Activated CD8-positive, alpha-beta memory T cell treated with anti-CD3 and anti-CD28 coated beads, Interleukin-2, amount 10 ng/mL, durations not matched to agents 7 days and 5 days (primary cell): Measurements from ENCODE around the gene ASCC3. TPM values are rescaled to one million over a fixed set of nuclear protein-coding genes. Genes with fewer than 3 reads are reported as not detected.

Source experiments
- ATAC-seq: fragments of 150-1000 bp; cut with Tn5 transposase; one replicate; pipeline ENCODE4 v1.10.0; 2021; ENCODE audit warnings: moderate library complexity
- CTCF ChIA-PET: fragments of 350-600 bp; sonication (Branson Sonifier 250); formaldehyde crosslinking; loops from one replicate; lab custom pipeline; 2021; ENCODE audit warnings: antibody characterized with exemption; lab: Charles Lee
- DNase-seq: peaks from one replicate; pipeline ENCODE4 v3.0.0-alpha.2; 2020
- H3K27ac Mint-ChIP-seq: one replicate; pipeline ENCODE4 v1.8.0; 2021; ENCODE audit warnings: mild to moderate bottlenecking, mixed read lengths
- H3K27me3 Mint-ChIP-seq: one replicate; pipeline ENCODE4 v1.8.0; 2021; ENCODE audit warnings: mixed read lengths
- H3K36me3 Mint-ChIP-seq: one replicate; pipeline ENCODE4 v1.8.0; 2021; ENCODE audit warnings: mild to moderate bottlenecking, mixed read lengths
- H3K4me1 Mint-ChIP-seq: one replicate; pipeline ENCODE4 v1.8.0; 2021; ENCODE audit warnings: mixed read lengths
- H3K4me3 Mint-ChIP-seq: one replicate; pipeline ENCODE4 v1.8.0; 2021; ENCODE audit warnings: mild to moderate bottlenecking, moderate library complexity, mixed read lengths
- H3K9me3 Mint-ChIP-seq: one replicate; pipeline ENCODE4 v1.8.0; 2022; ENCODE audit warnings: low read depth, mixed read lengths
- total RNA-seq, 2 experiments: library from RNA; stranded (reverse); gene quantifications; one replicate each; pipeline ENCODE4 v1.2.3, GENCODE V29; 2021

ASCC3 gene
- total RNA-seq, 2 experiments from 2014 or later: 63.1 to 64.8 TPM

DNA sequence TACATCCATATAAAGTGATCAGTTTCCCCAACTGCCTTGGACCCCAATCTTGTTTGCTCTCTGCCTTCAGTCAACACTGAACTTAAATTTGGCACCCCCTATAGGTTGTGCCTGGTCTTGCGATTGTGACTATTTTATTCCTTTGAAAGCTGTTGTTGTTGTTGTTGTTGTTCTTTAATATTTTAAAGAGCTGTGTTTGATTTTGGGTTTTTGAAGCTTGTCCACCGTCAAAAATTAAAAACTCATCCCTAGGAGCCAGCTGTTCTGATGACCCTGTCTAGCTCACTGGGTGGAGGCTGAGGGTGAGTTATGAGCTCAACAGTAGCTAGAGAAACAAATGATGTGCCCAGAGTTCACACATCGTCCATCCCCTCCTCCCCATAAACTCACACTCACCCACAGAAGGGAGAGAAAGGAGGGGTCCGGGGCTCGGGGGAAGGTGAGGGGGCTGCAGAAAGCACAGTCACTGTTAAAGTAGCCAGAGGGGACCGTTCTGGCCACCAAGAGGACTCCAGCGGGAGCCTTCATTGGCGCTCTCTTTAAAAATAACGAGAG lies 420.4 kb downstream of the ASCC3 start:
- Mint-ChIP-seq H3K4me3 (no peak overlapping the region), H3K27me3 (peaks cover 78% of the 10 kb centered on the region), H3K9me3 (no peaks in the 10 kb centered on the region), H3K27ac (no peak overlapping the region), H3K4me1 (peaks cover 20% of the 10 kb centered on the region), H3K36me3 (peaks cover 19% of the 10 kb centered on the region)
- ATAC-seq: no peak
- no peak for DNase-seq
- CTCF ChIA-PET: interaction anchor here (0.9 to 1.4 kb wide), 4 partner anchors 9 to 157 kb away, joined by 3 to 6 read pairs (median 4); no protein-coding TSS in a partner anchor

DNA sequence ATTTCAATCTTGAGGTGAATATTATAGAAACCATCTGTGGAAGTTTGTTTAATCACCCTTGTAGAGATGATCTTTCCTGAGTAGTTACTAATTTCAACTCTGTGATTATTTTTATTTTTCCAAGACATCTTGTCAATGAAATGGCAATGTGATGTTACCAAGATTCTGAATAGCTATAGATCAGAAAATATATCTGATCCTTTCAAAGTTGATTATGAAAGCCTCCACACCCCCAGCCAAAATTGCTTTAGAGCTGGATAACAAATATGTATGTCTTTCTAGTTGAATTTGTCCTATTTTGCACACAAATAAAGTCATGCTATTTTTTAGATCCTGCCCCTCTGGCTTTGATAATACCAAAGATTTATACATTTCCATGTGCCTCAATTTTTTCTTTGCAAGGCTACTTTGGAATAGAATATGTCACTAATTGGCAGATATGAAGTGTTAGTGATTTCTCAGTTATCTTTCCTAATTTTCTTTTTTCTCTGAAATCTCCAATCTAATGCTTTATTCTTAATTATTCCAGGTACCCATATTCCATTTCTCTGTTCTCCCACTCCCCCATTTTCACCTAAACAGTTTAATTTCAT lies 421.4 kb downstream of the ASCC3 start:
- ATAC-seq (no peak), DNase-seq (no peak)
- Mint-ChIP-seq H3K9me3 (no peaks in the 10 kb centered on the region), H3K36me3 (peaks cover 19% of the 10 kb centered on the region), H3K4me3 (no peak overlapping the region), H3K27me3 (peaks cover 70% of the 10 kb centered on the region), H3K27ac (no peak overlapping the region), H3K4me1 (peaks cover 20% of the 10 kb centered on the region)
- CTCF ChIA-PET: interaction anchor here (0.8 kb wide), 1 partner anchor 20 kb away, joined by 3 read pairs; no protein-coding TSS in a partner anchor

DNA sequence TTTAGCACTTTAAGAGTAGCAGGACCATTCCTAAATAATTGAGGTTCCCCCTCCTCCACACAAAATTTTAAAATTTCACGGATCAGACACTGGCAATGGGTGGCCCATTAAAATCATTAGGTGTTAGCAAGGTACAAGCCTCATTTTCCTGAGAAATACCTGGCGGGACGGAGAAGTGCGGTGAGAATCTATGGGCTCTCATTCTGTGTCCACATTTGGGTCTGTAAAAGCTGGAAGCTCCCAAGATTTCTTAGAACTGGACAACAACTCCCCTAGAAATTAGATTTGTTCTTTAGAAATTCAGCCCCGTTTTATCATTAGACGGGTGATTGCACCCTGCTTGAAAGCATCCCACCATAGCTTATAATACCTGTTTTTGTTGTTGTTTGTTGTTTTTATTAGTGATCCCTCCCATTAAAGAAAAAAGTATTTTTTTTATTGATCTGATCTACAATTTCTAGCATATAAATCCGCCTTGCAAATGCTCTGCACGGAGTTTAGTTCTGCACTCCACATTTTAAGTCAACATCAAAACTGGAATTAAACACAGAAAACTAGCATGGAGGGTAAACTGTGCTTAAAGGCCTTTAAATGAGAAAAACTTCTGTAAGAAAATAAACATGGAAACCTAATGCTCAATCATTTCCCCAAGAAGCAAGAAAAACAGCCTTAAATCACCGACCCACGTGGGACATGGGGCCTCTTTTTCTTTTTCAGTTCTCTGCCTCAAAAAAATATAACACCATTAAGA lies 422.1 kb downstream of the ASCC3 start:
- Mint-ChIP-seq H3K4me3 (no peak overlapping the region), H3K4me1 (peaks cover 20% of the 10 kb centered on the region), H3K27ac (no peak overlapping the region), H3K9me3 (no peaks in the 10 kb centered on the region), H3K36me3 (peaks cover 19% of the 10 kb centered on the region), H3K27me3 (peaks cover 65% of the 10 kb centered on the region)
- no peak for ATAC-seq
- no peak for DNase-seq
- CTCF ChIA-PET: no interaction called here
